GM21423 (cell line): Measurements from ENCODE around the gene ZNF106.

ENCODE experiments used
- ATAC-seq: cut with Tn5 transposase; IDR thresholded peaks from one replicate; pipeline ENCODE4 v1.9.1; 2021; ENCODE audit warnings: mild to moderate bottlenecking, moderate library complexity; ENCODE audit not compliant: unreplicated experiment

The ZNF106 gene

DNA sequence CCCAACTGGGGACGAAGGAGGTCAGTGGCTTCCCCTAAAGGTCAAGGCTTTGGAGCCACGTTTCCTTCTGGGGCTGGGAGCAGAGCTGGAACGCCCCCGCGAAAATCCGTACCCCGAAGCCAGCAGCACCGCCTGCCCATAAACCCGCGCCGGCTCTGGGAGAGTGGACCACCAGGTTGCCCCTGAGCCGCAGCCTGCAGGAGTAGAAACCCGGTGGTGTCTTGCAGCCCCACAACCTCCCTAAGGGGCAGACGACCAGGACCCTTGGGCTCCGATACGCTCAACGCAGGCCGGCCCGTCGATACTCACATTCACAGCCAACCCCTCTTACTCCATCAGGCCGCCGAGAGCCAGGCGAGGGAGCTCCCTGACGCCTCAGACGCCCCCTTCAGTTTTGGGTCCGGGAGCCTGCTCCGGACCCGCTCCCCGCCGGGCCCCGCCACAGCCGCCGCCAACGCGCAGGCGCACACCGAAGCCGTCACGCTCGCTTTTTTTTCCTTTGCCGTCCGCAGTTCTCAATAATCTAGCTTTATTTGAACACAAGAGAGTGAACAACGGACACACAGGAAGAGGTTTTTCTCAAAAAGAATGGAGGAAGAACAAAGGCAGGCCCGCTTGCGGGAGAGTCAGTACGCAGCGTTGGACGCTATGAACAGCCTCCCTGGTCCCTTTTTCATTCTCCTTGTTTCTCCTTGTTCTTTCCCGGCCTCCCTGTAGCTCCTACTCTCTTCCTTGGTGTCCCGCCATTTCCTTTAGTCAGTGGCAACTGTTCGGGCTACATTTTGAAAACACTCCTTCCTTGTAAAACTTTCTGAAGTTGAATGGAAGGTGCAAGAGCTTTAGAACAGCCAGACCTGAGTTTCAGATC lies at the start of gene ZNF106:
ZNF106 (minus strand) TSS at position 471 of the 868 bp plus-strand sequence. CDS start 18,852 bp downstream, outside the sequence.
- peak; percentile 63 for ATAC-seq

DNA sequence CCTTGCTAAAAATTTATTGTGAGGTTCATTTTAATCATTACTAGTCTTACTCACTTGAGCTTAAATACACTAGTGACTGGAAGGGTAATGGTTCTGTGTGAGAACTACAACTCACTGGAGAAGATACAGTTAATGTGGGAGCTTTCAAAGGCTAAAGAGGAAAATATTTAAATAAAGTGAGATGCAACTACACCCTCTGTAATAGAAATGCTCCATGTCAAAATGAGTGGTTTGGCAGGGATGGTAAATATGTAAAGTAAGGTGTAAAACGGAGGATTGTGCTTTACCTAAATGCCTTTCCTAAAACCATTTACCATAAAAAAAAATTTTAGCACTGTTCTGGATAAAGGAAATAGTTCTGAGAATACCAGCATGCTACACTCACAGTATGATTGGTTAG lies 42.3 kb upstream of the ZNF106 start:
- no peak for ATAC-seq

DNA sequence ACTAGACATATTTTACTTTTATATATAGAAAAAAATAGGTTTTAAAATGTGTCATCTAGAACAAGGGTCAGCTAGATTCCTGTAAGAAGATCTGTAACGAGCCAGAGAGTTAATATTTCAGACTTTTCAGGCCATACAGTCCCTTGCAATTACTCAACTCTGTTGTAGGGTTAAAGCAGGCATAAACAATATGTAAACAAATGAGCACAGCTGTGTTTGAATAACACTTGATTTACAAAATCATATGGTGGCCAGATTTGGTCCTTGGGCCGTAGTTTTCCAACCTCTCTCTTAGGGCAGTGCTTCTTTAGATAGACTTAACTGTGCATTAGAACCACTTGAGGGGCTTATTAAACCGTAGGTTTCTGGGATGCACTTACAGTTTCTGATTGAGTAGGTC lies 38.0 kb upstream of the ZNF106 start:
- ATAC-seq: no peak

DNA sequence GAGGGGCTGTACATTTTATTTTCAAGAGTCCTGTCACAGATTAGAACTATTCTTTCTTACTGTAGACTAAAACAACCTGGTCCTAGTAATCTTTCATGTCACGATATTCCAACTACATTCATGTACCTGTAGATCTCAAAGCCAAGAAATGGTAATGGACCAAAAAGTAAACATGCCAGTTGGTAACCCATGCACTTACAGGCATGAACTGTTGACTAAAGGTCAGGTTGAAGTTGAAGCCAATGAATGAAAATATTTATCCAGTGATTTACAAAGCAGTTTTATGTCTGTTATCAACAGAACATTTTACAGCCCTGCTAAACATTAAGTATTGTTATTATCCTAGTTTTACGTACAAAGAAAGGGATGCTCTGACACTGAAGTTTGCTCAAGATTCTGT lies 32.4 kb upstream of the ZNF106 start:
- no peak for ATAC-seq

DNA sequence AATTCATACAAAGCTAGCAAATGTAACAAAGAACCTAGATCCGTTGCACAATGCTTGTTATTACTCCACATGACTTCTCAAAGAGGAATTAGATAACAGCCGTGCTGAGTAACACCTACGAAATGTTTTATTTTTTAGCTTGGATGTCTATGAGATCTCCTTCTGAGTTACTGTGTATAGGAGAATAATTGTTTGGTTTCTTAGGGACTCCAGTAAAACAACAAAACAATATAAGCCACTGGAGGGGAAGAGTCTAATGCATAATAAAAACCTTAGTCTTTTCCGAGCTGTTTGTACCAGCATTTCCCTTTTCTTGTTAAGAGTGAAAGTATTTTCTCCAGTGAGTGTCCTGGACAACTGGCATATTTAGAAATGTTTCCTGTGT lies 20.1 kb upstream of the ZNF106 start:
- ATAC-seq: no peak

DNA sequence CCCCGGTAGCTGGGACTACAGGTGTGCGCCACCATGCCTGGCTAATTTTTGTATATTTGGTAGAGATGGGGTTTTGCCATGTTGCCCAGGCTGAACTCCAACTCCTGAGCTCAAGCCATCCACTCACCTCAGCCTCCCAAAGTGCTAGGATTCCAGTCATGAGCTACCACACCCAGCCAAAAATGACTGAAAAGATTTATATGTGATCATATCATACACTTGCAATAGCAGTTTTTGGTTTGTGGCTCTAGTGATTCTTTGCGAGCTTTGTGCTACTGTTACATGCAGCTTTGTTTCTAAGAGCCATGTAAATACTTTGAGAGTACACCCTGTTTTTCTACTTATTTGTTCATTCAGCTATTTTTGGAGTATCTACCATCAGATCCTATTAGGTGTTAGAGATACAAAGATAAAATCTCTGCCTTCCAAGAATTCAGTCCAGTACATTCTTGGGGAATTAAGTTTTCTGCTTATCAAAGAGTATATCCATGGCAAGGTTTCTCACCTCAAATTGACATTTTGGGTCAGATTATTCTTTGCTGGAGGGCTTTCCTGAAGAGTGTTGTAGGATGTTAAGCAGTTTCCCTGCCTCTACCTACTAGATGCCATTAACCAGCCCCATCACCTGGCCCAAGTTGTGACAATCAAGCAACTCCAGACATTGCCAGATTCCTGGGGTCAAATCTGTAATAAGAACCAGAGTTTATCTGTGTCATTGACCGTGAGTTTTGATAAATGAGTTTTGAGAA lies 19.5 kb upstream of the ZNF106 start:
- ATAC-seq: no peak

DNA sequence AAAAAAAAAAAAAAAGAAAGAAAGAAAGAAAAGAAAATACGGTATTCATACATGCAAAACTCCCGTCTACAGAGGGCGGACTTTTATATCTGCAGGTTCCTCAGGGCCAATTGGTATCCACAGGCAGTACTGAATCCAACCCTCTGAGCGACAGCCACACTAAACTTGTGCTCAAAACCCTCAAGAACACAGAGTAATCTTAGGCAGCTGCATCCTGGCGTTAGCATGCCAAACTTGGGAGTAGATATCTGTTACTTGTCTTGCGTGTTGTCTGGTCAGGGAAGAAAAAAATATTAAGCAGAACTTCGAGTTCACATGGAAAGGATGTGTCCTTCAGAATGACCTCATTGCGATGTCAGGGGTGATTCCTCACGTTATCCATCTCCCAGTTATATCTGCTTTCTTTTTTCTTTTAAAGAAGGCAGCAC lies 17.3 kb upstream of the ZNF106 start:
- no peak for ATAC-seq

DNA sequence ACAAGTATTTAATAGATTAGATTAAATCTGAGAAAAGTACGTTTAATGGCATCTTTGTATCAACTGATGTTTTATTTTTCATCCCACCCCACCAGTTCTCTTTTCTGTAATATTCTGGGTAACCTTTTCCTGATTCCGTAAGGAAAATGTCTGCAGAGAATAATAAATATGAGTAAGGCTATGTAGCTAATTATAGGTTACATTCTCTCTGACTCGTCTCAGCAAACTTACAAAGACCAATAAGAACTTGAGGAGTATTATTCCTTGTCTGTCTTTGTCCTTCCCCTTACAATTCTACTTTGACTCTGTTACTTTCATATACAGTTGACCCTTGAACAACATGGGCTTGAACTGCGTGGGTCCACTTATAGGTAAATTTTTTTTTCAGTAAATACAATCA lies 16.6 kb upstream of the ZNF106 start:
- no peak for ATAC-seq

DNA sequence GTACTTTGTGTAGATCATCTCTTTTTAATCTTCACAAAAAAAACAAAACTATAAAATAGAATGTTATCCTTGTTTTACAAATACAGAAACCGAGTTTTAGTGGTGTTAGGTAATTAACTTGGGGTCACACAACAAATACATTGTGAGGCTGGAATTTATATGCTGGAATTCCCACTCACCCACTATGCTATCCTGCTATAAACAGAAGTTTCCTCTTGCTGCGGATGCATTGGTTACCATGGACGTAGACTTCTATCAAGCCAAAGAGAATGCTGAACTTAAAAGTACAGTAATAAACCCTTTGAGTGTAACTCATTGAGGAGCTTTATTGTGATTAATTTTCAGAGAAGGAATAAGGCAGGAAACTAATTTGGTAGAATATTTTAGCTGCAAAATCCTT lies 13.7 kb upstream of the ZNF106 start:
- ATAC-seq: no peak

DNA sequence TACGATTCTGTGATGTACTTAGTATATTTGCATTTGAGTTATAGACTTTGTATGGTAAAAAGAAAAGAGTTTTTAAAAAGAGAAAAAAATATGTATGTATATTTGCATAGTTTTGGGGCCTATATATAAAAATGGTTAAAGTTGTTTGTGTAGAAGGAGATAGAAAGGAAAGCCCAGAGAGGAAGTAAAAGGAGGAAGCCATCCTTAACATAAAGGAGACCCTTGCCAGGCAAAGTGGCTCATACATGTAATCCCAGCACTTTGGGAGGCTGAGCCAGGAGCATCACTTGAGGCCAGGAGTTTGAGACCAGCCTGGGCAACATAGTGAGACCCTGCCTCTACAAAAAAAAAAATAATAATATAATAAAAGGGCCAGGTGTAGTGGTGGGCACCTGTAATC lies 12.9 kb upstream of the ZNF106 start:
- no peak for ATAC-seq

DNA sequence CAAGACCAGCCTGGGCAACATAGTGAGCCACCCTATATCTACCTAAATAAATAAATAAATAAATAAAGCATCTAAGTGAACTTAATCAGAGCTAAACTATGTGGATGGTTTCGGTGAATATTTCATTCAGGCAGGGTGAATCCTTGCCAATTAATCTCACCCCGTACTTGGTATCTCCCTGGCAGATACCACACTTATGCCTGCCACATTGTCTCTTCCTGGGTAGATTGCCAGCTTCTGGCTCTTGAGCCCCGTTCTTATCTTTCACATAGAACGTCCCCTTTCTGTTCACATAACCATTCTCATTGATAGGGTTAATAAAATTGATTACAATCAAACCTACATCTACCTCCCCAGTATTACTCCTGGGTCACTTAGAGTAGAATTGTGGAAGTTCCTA lies 11.5 kb upstream of the ZNF106 start:
- ATAC-seq: no peak

DNA sequence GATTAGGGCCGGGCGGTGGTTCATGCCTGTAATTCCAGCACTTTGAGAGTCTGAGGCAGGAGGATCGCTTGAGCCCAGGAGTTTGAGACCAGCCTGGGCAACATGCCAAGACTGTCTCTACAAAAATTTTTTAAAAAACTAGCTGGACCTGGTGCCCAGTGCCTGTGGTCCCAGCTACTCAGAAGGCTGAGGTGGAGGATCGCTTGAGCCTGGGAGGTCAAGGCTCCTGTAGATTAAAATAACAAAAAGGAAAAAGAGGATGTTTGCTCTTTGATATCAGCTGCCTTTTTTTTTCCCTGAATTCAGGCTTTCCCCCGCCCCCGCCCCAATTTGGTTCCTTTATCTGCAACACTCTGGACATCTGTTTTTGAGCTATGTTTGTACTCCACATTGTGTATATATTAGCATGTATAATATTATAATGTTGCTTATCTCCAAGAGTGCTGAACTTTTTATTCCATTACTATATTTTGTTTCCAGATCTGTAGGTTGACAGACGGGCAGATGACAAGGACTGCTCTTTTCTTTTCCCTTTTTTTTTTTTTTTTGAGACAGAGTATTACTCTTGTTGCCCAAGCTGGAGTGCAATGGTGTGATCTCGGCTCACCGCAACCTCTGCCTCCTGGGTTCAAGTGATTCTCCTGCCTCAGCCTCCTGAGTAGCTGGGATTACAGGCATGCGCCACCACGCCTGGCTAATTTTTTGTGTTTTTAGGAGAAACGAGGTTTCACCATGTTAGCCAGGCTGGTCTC lies 9.1 kb upstream of the ZNF106 start:
- ATAC-seq: no peak

DNA sequence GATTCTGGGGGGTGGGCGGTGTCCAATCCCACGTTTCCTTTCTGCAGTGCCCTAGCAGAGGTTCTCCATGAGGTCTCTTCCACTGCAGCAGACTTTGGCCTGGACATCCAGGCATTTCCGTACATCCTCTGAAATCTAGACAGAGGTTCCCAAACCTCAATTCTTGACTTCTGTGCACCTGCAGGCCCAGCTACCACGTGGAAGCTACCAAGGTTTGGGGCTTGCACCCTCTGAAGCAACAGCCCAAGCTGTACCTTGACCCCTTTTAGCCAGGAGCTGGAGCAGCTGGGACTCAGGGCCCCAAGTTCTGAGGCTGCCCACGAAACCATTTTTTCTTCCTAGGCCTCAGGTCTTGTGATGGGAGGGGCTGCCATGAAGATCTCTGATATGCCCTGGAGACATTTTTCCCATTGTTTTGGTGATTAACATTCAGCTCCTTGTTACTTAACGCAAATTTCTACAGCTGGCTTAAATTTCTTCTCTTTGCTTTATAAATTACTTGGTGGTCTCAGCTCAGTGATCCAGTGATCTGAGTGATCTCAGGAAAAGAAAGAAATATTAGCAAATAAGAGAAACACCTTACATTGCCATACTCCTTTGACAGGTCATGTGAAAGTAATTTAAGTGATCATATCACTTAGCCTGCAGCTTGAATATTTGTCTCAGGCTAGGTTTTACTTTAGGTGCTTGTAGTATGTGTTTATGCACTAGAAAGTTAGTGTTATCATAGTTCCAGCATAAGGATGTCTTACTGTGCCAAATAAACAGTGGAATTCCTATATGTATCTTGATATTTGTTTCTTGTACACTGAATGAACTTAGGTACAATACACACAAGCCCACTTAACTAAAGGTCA lies 7.5 kb upstream of the ZNF106 start:
- no peak for ATAC-seq

DNA sequence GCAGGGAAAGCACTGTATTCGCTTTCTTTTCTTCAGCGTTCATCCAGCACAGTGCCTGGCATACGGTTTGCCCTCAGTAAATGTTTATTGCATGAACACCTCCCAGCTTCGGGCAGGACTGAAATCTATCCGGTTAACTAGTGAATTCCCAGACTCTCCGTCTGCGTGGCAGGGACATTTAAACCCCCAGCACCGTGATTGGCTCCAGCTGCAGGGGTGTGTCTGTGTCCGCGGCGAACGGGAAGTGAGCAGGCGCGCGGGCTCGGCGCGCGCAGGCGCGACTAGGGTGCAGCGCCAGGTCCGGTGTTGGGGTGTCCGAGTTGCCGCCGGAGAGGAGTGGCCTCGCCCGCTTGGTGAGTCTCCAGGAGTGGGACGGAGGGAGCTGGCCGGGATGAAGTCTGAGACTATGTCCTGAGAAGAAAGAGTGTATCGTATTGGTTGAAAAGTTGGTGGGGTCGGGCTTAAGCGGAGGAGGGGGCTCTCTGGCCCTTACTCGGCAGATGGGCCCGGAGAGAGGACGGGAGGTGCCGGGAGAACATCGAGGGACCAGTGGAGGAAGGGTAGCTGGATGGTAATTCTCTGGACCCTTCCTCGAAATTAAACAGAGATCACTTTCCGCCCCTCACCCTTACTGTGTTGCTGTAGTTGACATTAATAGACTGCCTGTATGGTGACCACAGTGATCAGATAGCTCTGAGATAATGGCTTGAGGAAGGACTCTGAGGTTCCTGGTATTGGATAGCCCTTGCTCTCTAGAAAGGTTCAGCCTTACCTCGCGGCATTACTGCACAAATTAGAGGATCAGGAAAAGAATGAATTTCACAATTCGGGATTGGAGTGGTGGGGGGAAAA lies 4.6 kb upstream of the ZNF106 start, which contains the start of gene SNAP23:
SNAP23 (plus strand) TSS at position 274 of the 852 bp plus-strand sequence. CDS start 16,213 bp downstream, outside the sequence.
- ATAC-seq: peak; percentile 73

DNA sequence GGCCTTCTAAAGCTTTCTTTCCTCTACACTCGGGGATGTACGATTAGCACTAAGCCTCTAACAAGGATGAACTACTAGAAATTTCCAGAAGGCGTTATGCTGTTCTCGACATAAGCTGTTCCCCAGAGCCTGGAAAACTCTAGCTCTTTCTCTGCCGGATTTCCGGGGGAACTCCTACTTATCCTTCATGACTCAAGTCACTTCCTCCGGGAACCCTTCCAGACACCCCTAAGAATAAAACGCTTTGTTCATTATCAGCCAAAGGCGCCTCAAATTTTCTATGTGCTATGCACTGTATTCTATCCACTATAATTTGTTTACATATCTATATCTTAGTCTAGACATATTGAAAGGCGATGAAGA lies 4.0 kb upstream of the ZNF106 start:
- ATAC-seq: no peak

DNA sequence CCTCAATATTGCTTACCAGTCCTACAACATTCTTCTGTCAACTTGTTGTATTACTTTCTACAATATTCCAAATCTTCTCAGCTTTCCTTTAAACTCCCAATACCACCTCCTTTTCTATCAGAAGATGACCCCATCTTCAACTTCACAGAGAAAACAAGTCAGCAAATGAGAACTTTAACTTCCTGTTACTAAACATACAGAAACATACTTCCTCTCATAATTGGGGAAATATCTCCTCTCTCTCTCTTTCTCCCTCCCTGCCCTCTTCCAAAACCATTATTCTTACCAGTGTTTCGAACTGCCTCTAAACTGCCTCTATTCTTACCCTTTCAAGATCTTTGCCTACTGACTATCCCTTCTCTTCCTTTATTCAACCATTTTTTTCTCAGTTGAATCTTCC lies 2.7 kb upstream of the ZNF106 start:
- no peak for ATAC-seq

DNA sequence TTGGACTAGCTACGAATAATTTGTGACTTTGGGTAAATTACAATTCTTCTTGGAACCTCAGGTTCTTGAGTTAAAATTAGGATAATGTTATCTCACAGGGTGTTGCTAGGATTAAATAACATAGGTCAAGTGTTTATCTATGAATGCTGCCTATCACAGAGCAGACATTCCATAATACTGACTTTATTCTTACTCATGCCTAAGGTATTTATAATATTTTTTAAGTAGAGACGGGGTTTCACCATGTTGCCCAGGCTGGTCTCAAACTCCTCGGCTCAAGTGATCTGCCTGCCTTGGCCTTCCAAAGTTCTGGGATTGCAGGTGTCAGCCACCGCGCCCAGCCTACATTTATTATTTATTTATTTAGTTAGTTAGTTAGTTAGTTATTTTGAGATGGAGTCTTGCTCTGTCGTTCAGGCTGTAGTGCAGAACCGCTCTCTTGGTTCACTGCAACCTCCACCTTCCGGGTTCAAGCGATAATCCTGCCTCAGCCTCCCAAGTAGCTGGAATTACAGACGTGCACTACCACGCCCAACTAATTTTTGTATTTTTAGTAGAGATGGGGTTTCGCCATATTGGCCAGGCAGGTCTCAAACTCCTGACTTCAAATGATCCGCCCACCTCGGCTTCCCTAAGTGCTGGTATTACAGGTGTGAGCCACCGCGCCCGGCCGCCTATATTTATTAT lies 741 bp upstream of the ZNF106 start:
- ATAC-seq: no peak

DNA sequence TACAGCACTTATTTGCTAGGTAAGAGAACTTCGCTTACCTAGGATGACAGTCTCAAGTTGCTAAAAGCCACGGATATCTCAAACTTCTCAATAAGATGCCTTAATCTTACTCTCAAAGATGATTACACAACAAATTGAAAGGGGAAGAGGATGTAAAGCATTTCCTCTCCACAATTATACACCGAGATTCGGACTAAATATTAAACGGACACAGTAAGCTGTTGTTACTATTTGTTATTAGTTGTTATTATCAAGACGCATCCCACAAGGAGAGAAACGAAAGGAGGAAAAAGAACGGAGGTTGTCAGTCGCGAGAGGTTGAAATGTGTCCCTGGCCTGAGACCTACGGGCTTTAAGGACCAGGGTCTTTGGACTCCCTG lies 660 bp downstream of the ZNF106 start:
- ATAC-seq: no peak

DNA sequence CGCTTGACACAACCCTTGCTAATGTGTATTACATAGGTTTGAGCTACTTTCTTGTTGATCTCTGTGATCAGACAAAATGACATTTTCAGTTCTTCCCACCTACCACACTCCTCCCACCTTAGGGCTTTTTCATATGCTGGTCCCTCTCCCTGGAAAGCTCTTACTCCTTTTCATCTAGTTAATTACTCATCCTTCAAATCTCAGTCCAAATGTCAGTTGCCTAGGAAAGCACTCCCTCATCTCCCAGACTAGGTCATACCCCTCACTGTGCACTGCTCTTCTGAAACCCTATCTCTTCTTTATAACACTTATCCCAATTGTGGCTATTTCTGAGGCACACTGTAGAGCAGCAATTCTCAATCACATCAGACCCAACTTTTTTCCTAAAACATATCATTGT lies 7.3 kb downstream of the ZNF106 start:
- ATAC-seq: no peak
